Central memory CD4-positive, alpha-beta T cell (primary cell): ENCODE measurements around the gene MPV17L2.
A peak's percentile ranks its signal among the peaks of the same experiment; 100 is the strongest.
"Not testable (repeated sequence)": the region's sequence is repeated elsewhere in the genome, so short reads cannot be mapped to it uniquely, and the experiment has no call there.

ENCODE experiments used
- DNase-seq: peaks from one replicate; pipeline ENCODE4 v3.0.0; 2022

Gene MPV17L2

DNA sequence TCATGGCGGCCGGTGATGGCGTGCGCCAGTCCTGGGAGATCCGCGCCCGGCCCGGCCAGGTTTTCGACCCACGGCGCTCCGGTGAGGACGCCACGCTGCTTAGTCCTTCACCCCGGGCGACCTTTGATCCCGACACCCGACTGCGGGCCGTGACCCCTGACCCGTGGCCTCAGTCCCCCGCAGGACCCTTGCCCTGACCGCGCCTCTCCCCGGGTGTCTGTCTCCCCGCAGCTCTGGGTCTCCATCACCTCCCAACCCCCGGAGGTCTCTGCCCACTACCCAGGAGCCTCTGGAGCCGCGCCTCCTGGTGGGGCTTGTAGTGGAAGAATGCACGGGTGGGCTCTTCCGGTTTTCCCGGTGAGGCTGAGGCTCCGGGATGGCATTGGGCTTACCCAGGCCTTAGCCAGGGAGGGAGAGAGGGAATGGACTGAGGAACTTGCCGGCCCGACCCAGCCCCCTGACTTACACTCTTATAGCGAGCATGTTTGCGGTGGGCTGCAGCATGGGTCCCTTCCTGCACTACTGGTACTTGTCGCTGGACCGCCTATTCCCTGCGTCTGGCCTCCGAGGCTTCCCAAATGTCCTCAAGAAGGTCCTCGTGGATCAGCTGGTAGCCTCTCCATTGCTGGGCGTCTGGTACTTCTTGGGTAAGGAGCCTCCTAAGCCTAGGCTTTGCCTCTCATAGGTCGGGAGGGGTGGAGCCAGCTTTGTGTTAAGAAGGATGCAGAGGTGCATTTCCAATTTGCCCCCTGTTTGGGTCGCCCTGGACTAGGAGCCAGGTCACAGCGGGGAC is 566 bp downstream of the MPV17L2 start:
- DNase-seq, result no peak

DNA sequence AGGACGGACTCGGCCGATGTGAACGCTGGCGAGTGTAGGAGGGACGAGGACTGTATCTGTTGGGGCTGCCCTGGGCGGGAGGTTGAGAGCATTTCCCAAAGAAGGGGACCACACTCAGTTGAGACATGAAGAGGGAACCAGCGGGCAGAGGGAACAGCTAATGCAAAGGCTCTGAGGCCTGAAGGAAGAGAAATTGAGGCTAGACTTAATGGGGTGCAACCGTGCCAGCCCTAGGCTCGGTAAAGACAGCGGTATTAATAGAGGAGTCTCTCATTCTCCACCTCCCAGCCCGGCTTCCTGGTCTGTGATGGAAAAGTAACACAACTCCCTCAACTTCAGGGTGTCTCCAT is 1.1 kb downstream of the MPV17L2 start:
- no peak for DNase-seq

GRCh38 chr19:18194554-18195238 is 1.7 kb downstream of the MPV17L2 start:
- no peak for DNase-seq

- DNase-seq, result no peak
Measured at GRCh38 chr19:18196511-18196845, 3.5 kb downstream of the MPV17L2 start.

DNA sequence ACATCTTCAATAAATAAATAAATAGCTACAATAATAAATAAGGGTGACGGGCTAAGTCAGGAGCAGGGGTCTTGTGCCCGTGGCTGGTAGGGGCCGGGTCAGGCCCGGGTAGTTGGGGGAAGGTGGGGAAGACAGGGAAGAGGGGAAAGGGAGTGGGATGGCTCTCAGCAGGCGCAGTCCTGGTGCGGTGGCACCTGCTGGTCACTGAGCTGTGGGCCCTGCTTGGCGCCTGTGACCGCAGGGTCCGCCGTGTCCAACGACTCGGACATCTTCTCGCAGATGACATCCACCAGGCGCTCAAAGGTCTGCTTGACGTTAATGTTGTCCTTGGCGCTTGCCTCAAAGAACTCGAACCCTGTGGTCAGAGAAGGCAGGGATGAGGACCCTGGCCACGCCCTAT is 4.3 kb downstream of the MPV17L2 start:
- no peak for DNase-seq

- DNase-seq, result no peak
Measured at GRCh38 chr19:18197941-18198340, 4.9 kb downstream of the MPV17L2 start.

DNA sequence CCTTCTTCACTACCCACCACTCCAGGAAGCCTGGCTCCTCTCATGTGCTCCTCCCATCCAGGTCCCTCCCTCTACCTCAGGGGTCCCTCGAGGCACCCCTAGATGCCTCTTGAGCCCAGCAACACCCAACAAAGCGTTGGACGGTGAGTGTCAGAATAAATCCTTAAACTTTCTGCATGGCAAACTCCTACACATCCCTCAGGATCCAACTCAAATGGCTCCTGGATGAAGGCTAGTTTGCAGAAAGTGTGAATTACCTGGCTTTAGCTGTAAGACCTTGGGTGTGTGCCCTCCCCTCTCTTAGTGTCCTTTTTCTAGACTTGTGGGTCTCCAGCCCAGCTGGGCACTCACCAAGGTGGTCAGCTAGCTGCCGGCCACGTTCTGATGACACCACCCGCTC is 5.4 kb downstream of the MPV17L2 start:
- no peak for DNase-seq

DNA sequence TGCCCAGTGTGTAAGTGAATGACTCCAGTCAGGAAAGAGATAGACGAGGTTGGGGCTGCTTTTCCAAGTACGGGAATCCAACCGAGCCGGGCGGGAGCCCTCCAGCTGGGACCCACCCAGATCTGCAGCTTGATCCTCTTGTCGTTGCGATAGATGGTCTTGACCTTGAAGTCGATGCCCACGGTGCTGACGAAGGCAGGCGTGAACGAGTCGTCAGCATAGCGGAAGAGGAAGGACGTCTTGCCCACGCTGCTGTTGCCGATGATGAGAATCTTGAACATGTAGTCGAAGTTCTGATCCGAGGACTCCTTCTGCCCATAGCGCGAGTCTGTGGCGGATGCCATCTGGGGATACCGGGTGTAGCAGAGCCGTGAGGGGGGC is 9.4 kb downstream of the MPV17L2 start:
- DNase-seq, result no peak

- no peak for DNase-seq
Measured at GRCh38 chr19:18202778-18203407, 9.9 kb downstream of the MPV17L2 start.

GRCh38 chr19:18203408-18203862 is 10.4 kb downstream of the MPV17L2 start:
- no peak for DNase-seq

DNA sequence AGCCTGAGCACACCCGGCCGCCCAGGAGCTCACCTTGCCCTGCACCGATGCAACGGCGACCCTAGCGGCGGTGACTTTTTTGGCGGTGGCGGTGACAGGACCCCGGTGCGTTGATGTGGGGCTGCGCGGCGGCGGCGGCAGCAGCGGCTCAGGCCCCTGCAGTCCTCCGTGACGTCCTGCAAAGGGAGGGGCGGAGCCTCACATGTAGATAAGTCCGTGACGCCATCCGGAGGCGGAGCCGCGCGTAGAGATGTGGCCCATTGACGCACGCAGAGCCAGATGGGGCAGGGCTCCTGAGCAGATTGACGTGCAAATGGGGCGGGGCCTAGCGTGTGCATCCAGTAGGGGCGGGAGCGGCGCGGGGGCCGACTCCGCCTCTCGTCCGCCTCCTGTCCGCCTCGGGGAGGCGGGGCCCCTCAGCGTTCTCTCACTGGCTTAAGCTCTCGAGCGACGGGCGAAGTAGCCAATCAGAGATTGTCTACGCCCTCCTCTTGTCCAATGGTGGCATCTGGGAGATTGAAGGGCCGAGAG is 10.9 kb downstream of the MPV17L2 start, which contains the start of gene RAB3A:
TSS of gene RAB3A (minus strand) at position 180 of the 531 bp plus-strand sequence. CDS start 1,302 bp downstream, outside the sequence.
- peak; percentile 99 for DNase-seq

- DNase-seq, result no peak
Measured at GRCh38 chr19:18204394-18205199, 11.6 kb downstream of the MPV17L2 start.

GRCh38 chr19:18205200-18205892 is 12.3 kb downstream of the MPV17L2 start:
- peak; percentile 24 for DNase-seq

- no peak for DNase-seq
Measured at GRCh38 chr19:18206018-18206417, 13.0 kb downstream of the MPV17L2 start.

- DNase-seq, result peak; percentile 20
Measured at GRCh38 chr19:18208098-18208951, 15.3 kb downstream of the MPV17L2 start.

DNA sequence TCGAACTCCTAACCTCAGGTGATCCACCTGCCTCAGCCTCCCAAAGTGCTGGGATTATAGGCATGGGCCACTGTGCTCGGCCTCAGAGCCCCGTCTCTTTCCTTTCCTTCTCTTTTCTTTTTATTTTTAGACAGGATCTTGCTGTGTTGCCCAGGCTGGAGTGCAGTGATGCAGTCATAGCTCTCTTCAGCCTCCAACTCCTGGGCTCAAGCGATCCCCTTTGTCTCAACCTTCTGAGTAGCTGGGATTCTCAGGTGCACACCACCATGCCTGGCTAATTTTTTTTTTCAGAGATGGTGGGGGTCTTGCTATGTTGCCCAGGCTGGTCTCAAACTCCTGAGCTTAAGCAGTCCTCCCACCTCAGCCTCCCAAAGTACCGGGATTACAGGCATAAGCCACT is 16.9 kb downstream of the MPV17L2 start:
- DNase-seq, result not testable (repeated sequence)

DNA sequence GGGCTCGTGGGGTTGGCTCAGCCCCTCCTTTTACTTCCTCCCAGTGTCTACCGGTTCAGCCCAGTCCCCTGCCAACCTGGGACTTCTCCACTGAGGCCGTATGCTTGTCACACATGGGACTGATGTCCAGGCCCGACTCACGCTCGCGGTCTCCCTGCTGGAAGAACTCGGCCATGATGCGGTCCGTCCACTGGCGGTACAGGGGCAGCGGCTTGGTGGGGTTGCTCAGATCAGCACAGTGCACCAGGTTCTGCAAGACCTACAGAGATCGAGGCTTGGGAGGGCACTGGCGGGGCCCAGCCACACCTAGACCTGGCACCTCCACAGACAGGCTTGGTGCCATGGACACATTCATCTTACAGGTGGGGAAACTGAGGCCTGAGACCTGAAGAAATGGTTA is 18.7 kb downstream of the MPV17L2 start:
- no peak for DNase-seq

DNA sequence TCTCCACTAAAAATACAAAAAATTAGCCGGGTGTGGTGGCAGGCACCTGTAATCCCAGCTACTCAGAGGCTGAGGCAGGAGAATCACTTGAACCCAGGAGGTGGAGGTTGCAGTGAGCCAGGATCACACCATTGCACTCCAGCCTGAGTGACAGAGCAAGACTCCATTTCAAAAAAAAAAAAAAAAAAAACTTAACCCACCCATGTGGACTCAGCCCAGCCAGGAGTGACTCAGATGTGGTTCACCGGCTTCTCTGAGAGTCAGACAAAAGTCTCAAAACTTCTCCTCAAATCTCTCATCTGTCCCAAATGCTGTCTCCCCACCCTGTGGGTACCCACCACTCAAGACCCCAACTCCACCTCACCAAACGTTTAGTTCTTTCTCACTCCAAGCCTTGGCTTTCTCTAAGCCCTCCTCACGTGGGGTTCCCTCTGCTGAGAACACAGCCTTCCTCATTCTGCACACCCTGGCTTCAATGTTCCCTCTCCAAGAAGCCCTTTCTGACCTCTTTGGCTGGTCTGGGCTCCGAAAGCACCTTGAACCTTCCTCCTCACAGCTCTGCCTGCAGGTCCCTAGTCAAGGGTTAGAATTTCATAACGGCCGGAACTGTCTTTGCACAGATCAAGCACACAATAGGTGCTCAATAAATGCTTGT is 21.9 kb downstream of the MPV17L2 start:
- no peak for DNase-seq

DNA sequence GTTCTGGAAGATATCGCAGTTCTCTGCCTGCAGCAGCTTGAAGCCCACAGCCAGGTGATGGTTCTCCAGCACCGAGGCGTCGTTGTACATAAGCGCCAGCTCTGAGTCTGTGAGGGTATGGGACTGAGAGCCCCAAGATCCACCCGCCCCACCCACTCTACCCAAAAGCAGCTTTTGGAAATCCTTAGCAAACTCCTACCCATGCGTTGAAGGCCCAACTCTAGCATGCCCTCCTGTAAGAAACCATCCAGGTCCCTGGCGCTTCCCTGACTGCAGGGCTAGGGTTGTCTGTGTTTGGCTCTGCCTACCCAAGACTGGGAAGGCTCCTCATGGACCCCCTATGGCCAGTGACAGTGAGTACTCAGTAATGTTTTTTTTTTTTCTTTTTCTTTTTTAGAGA is 23.8 kb downstream of the MPV17L2 start:
- DNase-seq, result no peak

DNA sequence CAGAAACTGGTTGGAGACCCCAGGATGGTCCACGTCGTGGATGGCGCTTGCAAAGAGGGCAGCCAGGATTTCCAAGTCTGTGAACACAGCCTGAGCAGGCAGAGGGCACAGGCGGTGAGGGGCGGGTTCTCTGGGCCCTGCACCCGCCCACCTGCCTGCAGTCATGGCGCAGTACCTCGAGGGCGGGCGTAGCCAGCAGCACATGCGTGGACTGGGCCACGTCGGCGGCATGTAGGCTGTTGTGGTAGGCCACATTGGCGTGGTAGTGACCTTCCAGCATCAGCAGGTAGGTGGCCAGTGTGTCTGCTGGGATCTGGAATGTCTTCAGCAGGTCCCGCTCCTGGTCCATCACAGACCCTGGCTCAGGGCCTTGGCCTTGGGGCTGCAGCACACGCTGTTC is 25.1 kb downstream of the MPV17L2 start:
- no peak for DNase-seq

DNA sequence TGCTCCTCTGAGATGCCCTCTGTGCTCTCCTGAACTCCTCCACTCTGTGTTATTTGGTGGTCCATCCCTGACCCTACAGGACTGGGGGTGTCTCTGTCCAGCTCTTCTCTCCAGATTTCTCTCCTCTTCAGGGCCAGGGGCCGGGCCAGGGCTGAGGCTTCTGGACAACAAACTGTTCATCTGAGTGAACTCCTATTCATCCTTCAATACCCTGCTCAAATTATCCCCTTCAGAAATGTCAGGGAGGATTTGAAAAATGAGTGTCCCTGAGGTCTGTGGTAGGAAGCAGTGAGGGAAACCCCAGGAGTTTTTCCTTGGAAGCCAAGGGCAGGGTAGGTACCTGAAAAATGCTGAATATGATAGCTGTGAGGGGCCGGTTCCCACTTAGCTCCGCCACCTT is 25.6 kb downstream of the MPV17L2 start:
- DNase-seq, result no peak
